Neural progenitor cell (in vitro differentiated cells): ENCODE data around the gene PPIL6. TPM values are rescaled to one million over a fixed set of nuclear protein-coding genes. Genes with fewer than 3 reads are reported as not detected.
"Not testable (repeated sequence)": the region's sequence is repeated elsewhere in the genome, so short reads cannot be mapped to it uniquely, and the experiment has no call there.

Experiments used
- DNase-seq: peaks from one replicate; pipeline ENCODE4 v3.0.0-alpha.2; 2016; ENCODE audit warnings: low spot score
- H2AFZ ChIP-seq: fragments of 200-600 bp; sonication (generic); replicated peaks from 2 replicates; pipeline ENCODE4 v1.6.1; 2016; ENCODE audit warnings: antibody characterized with exemption
- H3F3A ChIP-seq: fragments of 200-600 bp; sonication (generic); 2 replicates; pipeline ENCODE4 v1.6.1; 2016; ENCODE audit warnings: antibody characterized with exemption, low read depth
- H3K27ac ChIP-seq: fragments of 200-600 bp; sonication (generic); 2 replicates; pipeline ENCODE4 v1.5.1; 2016; ENCODE audit warnings: mild to moderate bottlenecking
- H3K27me3 ChIP-seq: fragments of 200-600 bp; sonication (generic); 2 replicates; pipeline ENCODE4 v1.6.1; 2016; ENCODE audit warnings: mild to moderate bottlenecking, moderate library complexity
- H3K36me3 ChIP-seq: fragments of 200-600 bp; sonication (generic); 2 replicates; pipeline ENCODE4 v1.5.1; 2016
- H3K4me1 ChIP-seq: fragments of 200-600 bp; sonication (generic); 2 replicates; pipeline ENCODE4 v1.6.1; 2016; ENCODE audit warnings: mixed run types
- H3K4me2 ChIP-seq: fragments of 200-600 bp; sonication (generic); 2 replicates; pipeline ENCODE4 v1.6.1; 2016
- H3K4me3 ChIP-seq: fragments of 200-600 bp; sonication (generic); 2 replicates; pipeline ENCODE4 v1.5.1; 2016
- H3K79me2 ChIP-seq: fragments of 200-600 bp; sonication (generic); 2 replicates; pipeline ENCODE4 v1.6.1; 2016; ENCODE audit warnings: low read depth
- H3K9ac ChIP-seq: fragments of 200-600 bp; sonication (generic); 2 replicates; pipeline ENCODE4 v1.6.1; 2016
- H3K9me3 ChIP-seq: fragments of 200-600 bp; sonication (generic); 2 replicates; pipeline ENCODE4 v1.5.1; 2016; ENCODE audit warnings: low read depth
- H4K20me1 ChIP-seq: fragments of 200-600 bp; sonication (generic); 2 replicates; pipeline ENCODE4 v1.6.1; 2016; ENCODE audit warnings: low read depth
- H3K27ac Mint-ChIP-seq: 3 replicates; pipeline ENCODE4 v1.8.0; 2021; ENCODE audit warnings: mixed read lengths
- H3K27me3 Mint-ChIP-seq: 2 replicates; pipeline ENCODE4 v1.8.0; 2022; ENCODE audit warnings: low read depth, mild to moderate bottlenecking, inconsistent platforms, moderate library complexity, mixed read lengths; ENCODE audit not compliant: insufficient read depth
- H3K36me3 Mint-ChIP-seq: 3 replicates; pipeline ENCODE4 v1.8.0; 2021; ENCODE audit warnings: mixed read lengths
- H3K4me1 Mint-ChIP-seq: 3 replicates; pipeline ENCODE4 v1.8.0; 2021; ENCODE audit warnings: mixed read lengths
- H3K4me3 Mint-ChIP-seq: 3 replicates; pipeline ENCODE4 v1.8.0; 2021; ENCODE audit warnings: mild to moderate bottlenecking, moderate library complexity, mixed read lengths
- H3K9me3 Mint-ChIP-seq: 3 replicates; pipeline ENCODE4 v1.8.0; 2020; ENCODE audit warnings: mixed read lengths
- EZH2 ChIP-seq: fragments of 200-600 bp; sonication (generic); IDR thresholded peaks from 2 replicates; pipeline ENCODE4 v1.6.1; 2017; ENCODE audit warnings: antibody characterized with exemption, mild to moderate bottlenecking, moderate library complexity
- EZH2phosphoT487 ChIP-seq: fragments of 200-600 bp; sonication (generic); IDR thresholded peaks from 2 replicates; pipeline ENCODE4 v1.6.1; 2017; ENCODE audit warnings: antibody characterized with exemption
- total RNA-seq: library from RNA; depleted of rRNA; stranded (reverse); fragments of >200 nt; gene quantifications from 2 replicates; pipeline ENCODE4 v1.2.3, GENCODE V29; 2015; ENCODE audit warnings: low replicate concordance
- TF ChIP-seq, protein P1 (sequence below): fragments of 200-600 bp; sonication (generic); IDR thresholded peaks from 2 replicates; pipeline ENCODE4 v1.5.1; 2017; ENCODE audit warnings: antibody characterized with exemption, mild to moderate bottlenecking

Gene PPIL6
- total RNA-seq, 1 donor from 2014 or later = 7.9 TPM

DNA sequence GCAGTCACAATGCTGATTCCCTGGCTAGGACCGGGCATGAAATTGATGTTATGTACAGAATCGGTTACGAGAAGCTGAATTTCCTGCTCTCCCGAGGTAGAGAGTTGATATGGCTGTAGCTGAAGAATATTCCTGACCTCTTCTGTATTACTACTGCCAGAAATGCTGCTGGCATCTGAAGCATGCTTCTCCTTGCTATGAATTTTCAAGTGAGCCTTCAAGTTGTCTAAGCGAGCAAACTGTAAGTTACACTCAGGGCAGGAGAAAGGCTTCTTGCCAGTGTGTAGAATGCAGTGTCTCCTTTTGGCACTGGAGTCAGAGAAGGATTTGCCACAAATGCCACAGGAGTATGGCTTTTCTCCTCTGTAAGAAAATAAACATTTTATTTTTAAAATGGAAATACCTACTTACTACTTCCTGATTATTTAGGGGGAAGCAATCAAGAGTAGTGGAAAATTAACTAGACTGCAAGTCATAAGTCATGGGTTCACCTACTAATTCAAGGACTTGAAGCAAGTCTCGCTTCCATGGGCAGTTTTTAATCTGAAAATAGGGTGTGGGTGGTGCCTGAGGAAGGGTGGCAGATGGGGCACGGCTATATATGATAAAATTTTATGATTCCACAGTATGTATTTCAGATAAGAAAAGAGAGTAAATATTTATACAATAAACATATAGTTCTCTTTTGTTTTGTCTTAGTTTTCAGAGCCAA lies 25.9 kb upstream of the PPIL6 start:
- H3K9me3 Mint-ChIP-seq = no peaks in the 10 kb centered on the region
- no peak overlapping the region for H3K4me3 ChIP-seq
- H2AFZ ChIP-seq = no peak overlapping the region
- H3K36me3 Mint-ChIP-seq = peaks cover 51% of the 10 kb centered on the region
- no peaks in the 10 kb centered on the region for H3K27me3 ChIP-seq
- H3K27ac Mint-ChIP-seq = no peak overlapping the region
- H3K9me3 ChIP-seq = no peaks in the 10 kb centered on the region
- H3K27me3 Mint-ChIP-seq = peaks cover 7% of the 10 kb centered on the region
- peaks cover 6% of the 10 kb centered on the region for H3F3A ChIP-seq
- H3K79me2 ChIP-seq = peaks cover 26% of the 10 kb centered on the region
- H3K4me2 ChIP-seq = no peak overlapping the region
- no peak overlapping the region for H3K4me3 Mint-ChIP-seq
- H3K36me3 ChIP-seq = peaks cover 15% of the 10 kb centered on the region
- no peak overlapping the region for H3K9ac ChIP-seq
- peaks cover 7% of the 10 kb centered on the region for H4K20me1 ChIP-seq
- no peaks in the 10 kb centered on the region for H3K4me1 ChIP-seq
- TF ChIP-seq EZH2 = no peak
- no peak for TF ChIP-seq EZH2phosphoT487
- TF ChIP-seq, protein P1, sequence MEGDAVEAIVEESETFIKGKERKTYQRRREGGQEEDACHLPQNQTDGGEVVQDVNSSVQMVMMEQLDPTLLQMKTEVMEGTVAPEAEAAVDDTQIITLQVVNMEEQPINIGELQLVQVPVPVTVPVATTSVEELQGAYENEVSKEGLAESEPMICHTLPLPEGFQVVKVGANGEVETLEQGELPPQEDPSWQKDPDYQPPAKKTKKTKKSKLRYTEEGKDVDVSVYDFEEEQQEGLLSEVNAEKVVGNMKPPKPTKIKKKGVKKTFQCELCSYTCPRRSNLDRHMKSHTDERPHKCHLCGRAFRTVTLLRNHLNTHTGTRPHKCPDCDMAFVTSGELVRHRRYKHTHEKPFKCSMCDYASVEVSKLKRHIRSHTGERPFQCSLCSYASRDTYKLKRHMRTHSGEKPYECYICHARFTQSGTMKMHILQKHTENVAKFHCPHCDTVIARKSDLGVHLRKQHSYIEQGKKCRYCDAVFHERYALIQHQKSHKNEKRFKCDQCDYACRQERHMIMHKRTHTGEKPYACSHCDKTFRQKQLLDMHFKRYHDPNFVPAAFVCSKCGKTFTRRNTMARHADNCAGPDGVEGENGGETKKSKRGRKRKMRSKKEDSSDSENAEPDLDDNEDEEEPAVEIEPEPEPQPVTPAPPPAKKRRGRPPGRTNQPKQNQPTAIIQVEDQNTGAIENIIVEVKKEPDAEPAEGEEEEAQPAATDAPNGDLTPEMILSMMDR = no peak
- no peak for DNase-seq
- no peak overlapping the region for H3K27ac ChIP-seq
- H3K4me1 Mint-ChIP-seq = peaks cover 12% of the 10 kb centered on the region

DNA sequence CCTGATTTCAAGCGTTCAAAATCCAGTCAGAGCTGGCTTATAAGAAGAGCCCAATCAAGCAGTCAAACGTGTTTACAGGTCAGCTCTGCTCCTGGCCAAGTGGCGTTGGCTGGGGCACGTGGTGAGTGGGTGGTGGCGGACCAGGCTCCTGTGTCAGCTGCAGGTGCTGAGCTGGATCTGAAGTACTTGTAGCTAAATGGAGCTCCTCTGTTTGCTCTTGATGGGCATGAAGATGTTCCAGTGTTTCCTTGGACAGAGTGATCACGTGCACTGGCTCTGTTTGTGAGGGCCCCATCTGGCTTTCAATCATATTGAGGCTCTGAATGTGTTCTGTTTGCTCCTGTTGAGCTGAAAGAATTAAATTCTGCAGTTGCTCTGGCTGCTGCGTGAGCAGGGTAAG lies 25.3 kb upstream of the PPIL6 start:
- no peak overlapping the region for H3K27ac Mint-ChIP-seq
- DNase-seq = no peak
- Histone ChIP-seq H3K9ac (no peak overlapping the region), H3K27me3 (no peaks in the 10 kb centered on the region), H3K9me3 (no peaks in the 10 kb centered on the region), H2AFZ (no peak overlapping the region), H3F3A (peaks cover 12% of the 10 kb centered on the region), H3K4me3 (no peak overlapping the region), H3K4me1 (peaks cover under 1% of the 10 kb centered on the region), H3K4me2 (no peak overlapping the region), H3K79me2 (peaks cover 26% of the 10 kb centered on the region), H3K27ac (no peak overlapping the region), H4K20me1 (peaks cover 7% of the 10 kb centered on the region), H3K36me3 (peaks cover 18% of the 10 kb centered on the region)
- H3K27me3 Mint-ChIP-seq = peaks cover 7% of the 10 kb centered on the region
- no peaks in the 10 kb centered on the region for H3K9me3 Mint-ChIP-seq
- TF ChIP-seq EZH2phosphoT487 (no peak), EZH2 (no peak)
- TF ChIP-seq, protein P1 = no peak
- no peak overlapping the region for H3K4me3 Mint-ChIP-seq
- H3K4me1 Mint-ChIP-seq = peaks cover 12% of the 10 kb centered on the region
- peaks cover 52% of the 10 kb centered on the region for H3K36me3 Mint-ChIP-seq

DNA sequence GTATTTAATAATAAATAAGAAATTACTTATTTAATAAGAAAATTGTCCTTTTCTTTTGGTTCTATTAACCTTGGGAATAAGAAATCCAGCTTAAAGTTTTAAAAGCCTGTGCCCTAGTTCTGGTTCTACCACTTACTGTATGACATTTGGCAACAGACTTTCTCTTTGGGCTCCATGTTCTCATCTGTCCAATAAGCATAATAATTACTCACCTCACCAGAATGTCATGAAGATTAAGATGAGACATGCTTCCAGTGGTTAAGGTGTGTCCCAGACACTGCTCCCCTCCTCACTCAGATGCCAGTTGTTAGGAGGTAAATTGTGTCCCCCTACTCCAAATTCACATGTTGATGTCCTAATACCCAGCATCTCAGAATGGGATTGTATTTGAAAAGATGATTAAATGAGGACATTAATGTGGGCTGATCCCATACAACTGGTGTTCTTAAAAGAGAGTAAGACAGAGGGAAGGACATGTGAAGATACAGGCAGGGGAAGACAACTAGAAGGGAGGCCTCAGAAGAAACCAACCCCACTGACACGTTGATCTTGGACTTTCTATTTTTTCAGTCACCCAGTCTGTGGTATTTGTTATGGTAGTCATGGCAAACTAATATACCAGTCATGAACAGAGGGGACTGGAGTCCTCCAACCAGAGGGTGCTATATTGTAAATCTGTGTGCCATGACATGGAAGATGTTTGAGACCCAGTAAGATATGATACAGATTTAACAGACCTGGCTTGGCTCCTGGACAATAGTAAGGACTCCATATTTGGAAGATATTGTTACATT lies 21.5 kb upstream of the PPIL6 start:
- no peak for DNase-seq
- H3K27me3 ChIP-seq = no peaks in the 10 kb centered on the region
- Mint-ChIP-seq H3K27ac (no peak overlapping the region), H3K9me3 (no peaks in the 10 kb centered on the region), H3K27me3 (peaks cover 8% of the 10 kb centered on the region), H3K4me1 (peaks cover 31% of the 10 kb centered on the region), H3K36me3 (peaks cover 28% of the 10 kb centered on the region), H3K4me3 (no peak overlapping the region)
- no peak overlapping the region for H3K27ac ChIP-seq
- no peaks in the 10 kb centered on the region for H3K9me3 ChIP-seq
- no peak overlapping the region for H2AFZ ChIP-seq
- no peak overlapping the region for H3K4me2 ChIP-seq
- peaks cover 23% of the 10 kb centered on the region for H3K4me1 ChIP-seq
- H3K36me3 ChIP-seq = peaks cover 18% of the 10 kb centered on the region
- H3K79me2 ChIP-seq = peaks cover 19% of the 10 kb centered on the region
- no peak overlapping the region for H3K9ac ChIP-seq
- no peak overlapping the region for H3K4me3 ChIP-seq
- TF ChIP-seq, protein P1 = no peak
- TF ChIP-seq EZH2phosphoT487 (no peak), EZH2 (no peak)
- H4K20me1 ChIP-seq = peaks cover 15% of the 10 kb centered on the region
- peaks cover 46% of the 10 kb centered on the region for H3F3A ChIP-seq

DNA sequence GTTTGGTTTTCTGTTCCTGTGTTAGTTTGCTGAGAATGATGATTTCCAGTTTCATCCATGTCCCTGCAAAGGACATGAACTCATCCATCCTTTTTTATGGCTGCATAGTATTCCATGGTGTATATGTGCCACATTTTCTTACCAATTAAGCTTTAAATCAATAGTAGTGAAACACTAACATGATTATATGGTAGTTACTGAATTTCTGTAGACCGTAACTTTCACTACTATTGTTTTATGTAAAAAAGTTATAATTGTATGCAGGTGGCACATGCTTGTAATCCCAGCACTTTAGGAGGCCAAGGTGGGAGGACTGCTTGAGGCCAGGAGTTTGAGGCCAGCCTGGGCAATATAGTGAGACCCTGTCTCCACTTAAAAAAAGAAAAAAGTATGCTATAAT lies 20.8 kb upstream of the PPIL6 start:
- H3K27ac ChIP-seq, H3K27me3 ChIP-seq, DNase-seq, H3K4me2 ChIP-seq, H3K27ac Mint-ChIP-seq, H3K9ac ChIP-seq, H2AFZ ChIP-seq, H3K4me3 Mint-ChIP-seq, H3K9me3 Mint-ChIP-seq, H3K9me3 ChIP-seq, H3K4me3 ChIP-seq: not testable (repeated sequence)
- peaks cover 15% of the 10 kb centered on the region for H3K27me3 Mint-ChIP-seq
- peaks cover 38% of the 10 kb centered on the region for H3K4me1 Mint-ChIP-seq
- Histone ChIP-seq H3F3A (peaks cover 53% of the 10 kb centered on the region), H3K4me1 (peaks cover 28% of the 10 kb centered on the region), H3K36me3 (peaks cover 18% of the 10 kb centered on the region), H4K20me1 (peaks cover 15% of the 10 kb centered on the region), H3K79me2 (peaks cover 26% of the 10 kb centered on the region)
- H3K36me3 Mint-ChIP-seq = peaks cover 26% of the 10 kb centered on the region
